ENCODE results near the gene CMBL.
"Not testable (repeated sequence)": the region's sequence is repeated elsewhere in the genome, so short reads cannot be mapped to it uniquely, and the experiment has no call there.

CMBL gene

DNA sequence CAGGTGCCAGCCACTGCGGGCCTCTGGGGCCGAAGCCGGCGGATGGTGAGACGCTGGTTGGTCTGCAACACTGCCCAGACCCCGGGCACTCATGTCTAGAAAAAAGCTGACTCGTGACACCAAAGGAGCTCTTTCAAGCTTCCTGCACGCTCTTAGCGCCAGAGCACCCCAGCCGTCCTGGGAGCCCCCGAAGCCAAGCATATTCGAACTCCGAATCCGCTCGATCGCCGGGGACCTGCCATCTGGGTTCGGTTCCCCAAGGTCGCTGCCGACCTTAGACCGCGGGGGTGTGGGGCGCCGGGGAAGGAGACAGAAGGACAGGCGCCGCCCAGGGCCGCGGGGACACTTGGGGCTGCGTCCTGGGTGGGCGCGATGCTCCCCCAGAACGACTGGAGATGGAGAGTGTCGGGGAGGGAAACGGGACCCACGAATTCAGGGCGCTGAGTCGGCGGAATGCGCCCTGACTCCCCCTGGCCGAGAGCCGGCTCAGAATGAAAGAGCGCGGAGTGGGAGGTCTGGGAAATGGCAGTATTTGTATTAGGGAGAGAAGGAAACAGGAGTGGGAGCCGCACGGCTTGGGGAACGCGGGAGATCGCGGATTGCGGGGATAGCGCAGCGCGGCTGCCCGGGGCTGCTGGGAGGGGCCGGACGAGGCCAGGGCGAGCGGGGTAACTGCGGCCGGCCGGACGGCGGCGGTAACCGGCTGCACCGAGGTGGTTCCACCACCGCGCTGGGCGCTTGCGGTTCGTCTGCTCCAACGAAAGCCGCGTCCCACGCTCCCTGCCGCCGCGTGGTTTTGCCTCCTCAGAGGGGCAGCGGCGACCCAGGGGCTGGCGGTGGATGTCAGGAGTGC is 25.7 kb upstream of the CMBL start:
- no peak for DNase-seq (ENCODE audit: low read depth, low spot score)

DNA sequence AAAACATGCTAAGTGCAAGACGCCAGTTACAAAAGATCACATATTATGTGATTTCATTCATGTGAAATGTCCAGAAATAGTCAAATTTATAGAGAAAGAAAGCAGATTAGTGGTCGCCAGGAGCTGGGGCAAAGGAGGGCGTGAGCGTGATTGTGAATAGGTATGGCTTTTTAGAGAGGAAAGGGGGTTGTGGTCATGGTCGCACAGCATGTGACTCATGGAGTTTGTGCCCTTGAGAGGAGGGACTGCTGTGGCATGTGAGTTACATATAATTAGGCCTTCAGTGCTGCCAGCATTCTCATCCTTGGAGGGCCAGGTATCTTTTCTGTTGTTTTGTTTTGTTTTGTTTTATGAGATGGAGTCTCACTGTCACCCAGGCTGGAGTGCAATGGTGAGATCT is 24.6 kb upstream of the CMBL start:
- DNase-seq (ENCODE audit: low read depth, low spot score), result no peak

DNA sequence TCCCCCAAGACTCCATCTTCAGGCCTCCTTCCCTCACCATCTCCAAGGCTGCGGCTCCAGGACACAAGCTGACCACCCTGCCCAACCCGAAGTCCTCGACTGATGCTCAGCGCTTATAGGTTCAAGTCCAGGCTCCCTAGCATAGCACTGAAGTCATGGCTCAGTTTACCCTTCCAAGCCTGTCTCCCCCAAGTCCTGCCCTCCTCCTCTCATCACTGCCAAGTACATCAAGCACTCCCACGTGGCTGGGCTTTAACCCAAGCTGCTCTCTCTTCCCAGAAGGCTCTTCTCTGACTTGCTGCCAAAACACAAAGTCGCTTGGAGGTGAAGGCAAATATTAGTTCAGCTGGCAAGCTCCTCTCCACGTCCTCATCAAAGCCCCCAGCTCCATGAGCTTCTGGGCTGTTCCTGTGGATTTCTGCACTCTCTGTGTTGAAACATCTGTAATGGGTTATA is 23.7 kb upstream of the CMBL start:
- DNase-seq (ENCODE audit: low read depth, low spot score), result peak; percentile 95

DNA sequence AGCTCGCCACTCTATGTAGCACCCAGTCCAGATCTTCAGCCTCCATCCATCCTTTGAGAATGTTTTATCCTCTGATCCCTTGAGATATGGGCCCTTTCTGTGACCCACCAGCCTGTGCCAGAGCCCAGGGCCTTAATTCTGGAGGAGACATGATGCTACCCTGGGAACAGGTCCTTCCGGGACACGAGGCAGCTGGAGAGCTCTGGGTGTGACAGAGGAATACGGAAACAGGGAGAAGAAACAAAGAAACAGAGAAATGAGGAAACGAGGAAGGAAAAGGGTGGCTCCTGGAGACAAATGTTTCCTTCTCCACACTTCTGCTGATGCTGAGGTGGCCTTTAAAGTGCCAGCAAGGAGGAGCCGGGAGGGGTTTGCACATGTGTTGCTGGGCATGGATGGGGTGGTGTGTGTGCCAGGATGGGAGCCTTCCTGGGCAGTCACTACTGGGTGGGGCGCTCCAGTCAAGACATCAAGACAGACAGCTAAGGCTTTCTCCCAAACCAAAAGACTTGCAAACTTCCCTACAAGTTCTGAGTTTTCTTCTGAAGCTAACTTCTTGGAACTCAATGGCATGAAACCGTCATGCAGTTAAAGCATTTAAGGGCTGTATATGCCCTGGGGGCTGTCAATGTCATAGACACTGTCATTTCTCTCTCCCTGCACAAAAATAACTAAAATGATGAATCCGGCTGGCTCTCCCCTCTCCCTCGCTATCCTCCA is 23.0 kb upstream of the CMBL start:
- DNase-seq (ENCODE audit: low read depth, low spot score), result no peak

DNA sequence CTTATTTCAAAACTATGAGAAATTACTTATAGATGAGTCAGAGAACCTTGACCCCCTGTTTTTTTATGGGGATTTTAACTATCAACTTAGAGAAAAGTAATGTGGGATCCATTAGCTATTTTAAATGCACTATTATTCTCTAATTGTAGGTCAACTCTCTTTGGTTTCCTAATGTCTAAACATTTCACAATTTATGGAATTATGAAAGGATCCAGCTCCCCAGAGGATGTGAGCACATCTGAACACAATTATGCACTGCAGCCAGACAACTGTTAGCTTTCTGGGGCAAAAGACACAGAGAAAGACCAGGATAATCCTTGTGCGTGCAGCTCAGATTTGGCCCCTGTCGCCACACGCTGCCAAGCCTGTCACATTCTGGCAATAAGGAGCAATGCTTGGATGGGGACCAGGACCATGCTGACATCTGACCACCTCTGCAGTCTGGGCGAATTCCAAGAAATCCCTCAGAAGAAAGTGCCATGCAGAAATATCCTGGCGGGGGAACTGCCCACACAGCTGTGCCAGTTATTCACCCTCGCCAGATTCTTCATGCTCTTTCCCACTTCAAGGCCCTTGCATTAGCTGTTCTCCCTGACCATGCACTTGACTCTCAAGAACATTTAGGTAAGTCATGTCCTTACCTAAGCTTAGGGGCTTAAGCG is 22.2 kb upstream of the CMBL start:
- peak; percentile 76 for DNase-seq (ENCODE audit: low read depth, low spot score)

DNA sequence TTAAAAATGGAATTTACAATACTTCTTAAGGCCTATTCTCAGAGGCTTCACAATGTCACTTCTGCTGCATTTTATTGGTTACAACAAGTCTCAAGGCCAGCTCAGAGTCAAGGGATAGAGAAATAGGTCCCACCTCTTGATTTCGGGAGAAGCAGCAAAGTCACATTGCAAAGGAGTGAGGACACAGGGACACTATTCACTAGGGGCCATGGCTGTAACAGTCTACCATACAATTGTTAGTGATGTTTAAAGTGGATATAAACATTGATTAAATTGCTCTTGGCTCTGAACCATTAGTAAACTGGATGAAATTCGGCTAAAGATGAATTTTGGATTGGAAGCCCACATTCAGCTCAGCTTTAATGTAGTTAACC is 21.7 kb upstream of the CMBL start:
- no peak for DNase-seq (ENCODE audit: low read depth, low spot score)

DNA sequence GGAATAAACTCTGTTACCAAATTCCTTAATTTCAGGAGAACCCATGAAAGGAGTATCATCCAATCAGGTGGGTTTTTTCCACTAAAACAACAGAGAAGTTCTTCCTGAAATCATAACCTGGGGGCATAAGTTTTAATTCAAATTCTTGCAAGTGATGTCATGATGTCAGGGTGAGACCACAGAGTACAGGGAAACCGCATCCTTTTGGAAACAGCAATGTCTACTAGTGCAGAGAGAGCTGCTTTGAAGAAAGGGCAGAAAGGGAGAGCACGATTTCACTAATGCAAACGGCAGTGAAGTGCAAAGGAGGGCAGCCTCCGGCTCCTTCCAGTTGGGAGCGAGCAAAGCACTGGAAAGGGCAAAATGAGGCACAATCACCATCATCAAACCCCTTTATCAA is 20.6 kb upstream of the CMBL start:
- DNase-seq (ENCODE audit: low read depth, low spot score), result no peak

DNA sequence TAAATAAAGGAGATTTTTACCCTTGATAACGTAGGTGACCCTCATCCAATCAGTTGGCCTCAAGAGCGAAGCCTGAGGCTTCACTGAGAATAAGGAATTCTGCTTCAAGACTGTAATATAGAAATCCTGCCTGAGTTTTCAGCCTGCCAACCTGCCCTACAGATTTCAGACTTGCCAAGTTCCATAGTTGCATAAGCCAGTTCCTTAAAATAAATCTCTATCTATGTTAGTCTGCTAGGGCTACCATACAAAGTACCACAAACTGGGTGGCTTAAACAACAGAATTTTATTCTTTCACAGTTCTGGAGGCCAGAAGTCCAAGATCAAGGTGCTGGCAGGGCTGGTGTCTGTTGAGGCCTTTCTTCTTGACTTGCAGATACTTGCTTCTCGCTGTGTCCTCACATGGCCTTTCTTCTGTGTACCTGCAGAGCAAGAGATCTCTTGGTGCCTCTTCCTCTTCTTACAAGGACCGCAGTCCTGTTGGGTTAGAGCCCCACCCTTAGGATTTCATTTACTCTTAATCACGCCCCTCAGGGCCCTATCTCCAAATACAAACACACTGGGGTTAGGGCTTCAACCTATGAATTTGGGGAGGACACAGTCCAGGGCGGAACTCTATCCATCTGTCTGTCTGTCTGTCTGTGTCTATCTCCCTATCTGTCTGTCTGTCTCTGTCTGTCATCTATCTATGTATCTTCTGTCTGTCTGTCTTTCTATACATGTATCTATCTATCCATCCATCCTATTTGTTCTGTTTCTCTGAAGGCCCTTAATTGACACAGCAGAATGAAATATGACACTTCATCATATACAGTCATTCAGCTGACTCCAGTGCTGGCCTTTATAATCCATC is 17.0 kb upstream of the CMBL start:
- no peak for DNase-seq (ENCODE audit: low read depth, low spot score)

DNA sequence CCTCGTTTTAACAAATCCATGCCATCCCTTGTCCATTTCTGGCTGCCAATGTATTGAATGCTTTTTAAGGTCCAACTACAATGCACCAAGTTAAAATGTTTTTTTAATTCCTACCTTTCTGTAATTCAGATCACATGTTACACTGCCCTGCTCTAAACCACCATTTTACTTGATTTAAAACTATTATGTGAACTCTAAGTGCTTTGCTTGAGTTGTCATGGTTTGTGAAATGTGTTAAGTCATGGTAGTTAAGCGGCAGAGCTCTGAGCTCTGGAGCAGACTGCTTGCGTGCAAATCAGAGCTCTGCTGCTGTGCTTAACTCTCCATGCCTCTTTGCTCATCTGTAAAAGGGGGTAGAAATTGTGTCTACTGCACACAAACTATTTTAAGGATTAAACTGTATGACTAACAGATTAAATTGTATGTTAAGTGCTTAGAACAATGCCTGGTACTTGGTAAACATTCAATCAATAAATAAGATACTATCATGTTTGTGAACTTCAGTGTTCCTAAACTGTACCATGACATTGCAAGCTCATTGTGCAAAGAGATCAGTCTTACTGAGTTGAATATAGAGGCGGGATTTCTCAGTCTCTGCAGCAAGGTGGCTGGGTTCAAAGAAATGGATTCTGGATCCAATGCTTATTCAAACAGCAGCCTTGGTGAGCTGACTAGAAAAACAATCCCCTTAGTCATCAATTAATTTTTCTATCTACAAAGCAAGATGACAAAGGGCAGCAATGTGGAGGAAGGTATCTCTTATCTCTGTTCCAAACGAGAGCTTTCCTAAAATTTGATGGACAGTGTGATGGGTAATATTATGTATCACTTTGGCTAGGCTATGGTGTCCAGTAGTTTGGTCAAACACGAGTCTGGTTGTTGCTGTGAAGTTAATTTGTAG is 16.1 kb upstream of the CMBL start:
- DNase-seq (ENCODE audit: low read depth, low spot score), result no peak

DNA sequence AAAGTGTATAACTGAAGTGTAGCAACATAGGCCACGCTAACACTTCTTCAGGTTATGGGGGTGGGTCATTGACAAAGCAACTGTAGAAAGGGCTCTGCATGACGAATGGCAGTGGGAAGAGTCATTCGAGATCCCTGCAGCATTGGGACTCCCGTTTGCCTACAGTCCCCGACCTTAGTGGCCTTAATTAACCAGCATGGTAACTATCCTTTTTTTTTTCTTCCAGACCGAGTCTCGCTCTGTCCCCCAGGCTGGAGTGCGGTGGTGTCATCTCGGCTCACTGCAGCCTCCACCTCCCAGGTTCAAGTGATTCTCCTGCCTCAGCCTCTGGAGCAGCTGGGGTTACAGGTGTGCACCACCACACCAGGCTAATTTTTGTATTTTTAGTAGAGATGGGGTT is 14.2 kb upstream of the CMBL start:
- no peak for DNase-seq (ENCODE audit: low read depth, low spot score)

DNA sequence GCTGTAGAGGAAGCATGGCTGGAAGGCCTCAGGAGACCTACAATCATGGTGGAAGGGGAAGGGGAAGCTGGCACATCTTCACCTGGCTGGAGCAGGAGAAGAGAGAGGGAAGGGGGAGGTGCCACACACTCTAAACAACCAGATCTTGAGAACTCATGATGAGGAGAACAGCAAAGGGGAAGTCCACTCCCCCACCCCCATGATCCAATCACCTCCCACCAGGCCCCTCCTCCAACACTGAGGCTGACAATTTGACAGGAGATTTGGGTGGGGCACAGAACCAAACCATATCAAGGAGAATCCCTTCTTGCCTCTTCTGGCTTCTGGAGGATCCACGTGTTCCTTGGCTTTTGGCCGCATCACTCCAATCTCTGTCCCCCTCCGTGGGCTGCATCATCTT is 13.1 kb upstream of the CMBL start:
- no peak for DNase-seq (ENCODE audit: low read depth, low spot score)

DNA sequence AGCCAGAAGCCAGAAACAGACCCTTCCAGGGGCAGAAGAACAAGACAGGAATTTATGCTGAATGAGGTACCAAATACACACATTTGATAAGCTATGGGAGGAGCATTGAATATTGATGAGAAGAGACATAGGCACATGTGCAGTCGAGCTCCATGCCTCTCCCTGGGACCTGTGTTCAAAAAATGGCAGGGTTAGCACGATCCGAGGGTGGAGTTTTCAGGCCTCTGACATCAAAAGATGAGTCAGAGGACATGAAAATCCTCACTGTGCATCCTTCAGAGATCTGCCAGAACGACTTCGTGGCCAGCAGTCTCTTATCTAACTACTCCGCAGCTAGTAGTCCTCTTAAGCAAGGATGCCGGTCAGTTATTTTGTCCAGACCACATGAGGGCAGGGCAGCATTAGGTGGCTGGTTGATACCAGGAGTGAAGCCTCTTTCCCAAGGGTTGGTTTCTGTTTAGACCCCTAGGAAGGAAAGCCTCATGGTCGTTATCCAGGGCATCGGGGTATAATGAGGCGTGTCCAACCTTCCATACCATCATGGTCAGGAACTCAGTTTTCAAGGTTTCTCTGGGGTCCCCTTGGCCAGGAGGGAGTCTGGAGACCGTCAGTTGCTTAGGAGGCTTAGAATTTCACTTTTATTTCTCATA is 11.6 kb upstream of the CMBL start:
- no peak for DNase-seq (ENCODE audit: low read depth, low spot score)

DNA sequence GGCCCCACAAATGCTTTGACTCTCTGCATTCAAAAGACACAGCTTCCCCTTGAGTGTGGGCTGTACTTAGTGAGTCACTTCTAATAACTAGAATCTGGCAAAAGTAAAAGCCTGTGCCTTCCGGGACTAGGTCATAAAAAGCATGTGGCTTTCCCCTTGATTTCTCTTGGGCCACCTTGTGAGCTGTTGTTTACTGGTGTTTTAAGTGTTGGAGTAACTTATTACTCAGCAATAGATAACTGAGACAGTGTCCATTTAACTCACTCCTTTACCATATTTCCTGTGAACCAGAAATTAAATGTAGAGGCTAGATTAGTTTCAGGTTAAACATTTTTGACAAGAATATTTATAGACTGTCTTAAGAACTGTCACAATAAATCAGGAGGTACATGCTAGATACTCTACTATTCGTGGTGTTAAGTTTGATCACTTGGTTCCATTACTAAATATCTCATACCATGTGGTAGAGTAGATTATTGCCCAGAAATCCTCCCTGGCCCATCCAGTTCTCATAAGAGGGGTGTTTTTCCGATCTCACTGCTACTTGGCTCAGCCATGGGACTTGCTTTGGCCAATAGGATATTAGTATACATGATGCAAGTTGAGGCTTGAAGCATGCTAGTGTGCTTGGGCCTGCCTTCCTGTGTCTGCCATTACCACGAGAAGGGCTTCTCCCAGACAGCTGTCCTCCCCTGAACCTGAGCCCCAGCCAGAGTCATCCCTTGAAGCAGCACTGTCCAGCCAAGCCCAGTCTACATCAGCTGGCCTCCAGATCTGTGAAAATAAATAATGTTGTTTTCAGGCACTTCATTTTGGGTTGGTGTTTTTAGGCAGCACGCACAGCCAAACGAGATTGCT is 10.4 kb upstream of the CMBL start:
- DNase-seq (ENCODE audit: low read depth, low spot score), result no peak

DNA sequence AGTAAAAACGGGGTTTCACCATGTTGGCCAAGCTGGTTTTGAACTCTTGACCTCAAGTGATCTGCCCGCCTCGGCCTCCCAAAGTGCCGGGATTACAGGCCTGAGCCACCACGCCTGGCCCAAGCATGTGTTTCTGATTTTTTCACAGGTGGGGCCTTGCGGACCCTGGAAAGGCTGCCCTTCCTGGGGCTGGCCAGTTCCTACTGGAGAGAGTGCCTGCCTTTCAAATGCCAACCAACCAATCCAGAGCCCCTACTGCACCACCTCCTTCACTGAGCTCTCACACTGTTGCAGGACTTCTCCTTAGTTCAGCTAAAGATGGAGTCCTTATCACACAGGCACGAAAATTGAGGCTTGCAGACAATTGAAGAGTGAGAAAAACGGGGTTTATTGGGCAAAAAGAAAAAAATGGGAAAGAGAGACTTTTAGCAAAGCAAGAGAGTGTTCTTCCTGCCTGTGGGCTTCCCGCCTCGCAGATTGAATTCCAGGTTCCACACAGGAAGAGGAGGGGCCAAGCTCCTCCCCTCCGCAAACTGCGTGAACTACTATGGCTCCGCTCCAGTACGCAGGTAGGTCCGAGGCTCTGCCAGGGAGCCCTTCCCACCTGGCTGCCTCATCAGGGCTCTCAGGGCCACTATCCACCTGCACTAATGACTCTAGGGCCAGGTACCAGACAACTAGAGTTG is 8.3 kb upstream of the CMBL start:
- DNase-seq (ENCODE audit: low read depth, low spot score), result no peak

DNA sequence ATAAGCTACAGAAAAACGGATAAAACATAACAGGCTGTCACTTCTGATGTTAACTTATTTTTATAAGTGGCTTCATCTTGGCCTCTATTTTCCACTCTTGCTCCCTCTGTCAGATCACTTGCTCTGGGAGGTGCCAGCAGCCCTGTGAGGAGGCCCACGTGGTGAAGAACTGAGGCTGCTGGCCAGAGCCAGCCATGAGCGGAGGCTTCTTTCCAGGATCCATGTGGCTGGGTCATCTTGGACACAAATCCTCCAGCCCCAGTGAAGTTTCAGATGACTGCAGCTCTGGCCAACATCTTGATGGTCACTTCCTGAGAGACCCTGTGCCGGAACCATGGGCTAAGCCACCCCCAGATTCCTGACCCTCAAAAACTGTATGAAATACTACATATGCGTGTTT is 7.5 kb upstream of the CMBL start:
- DNase-seq (ENCODE audit: low read depth, low spot score), result no peak

DNA sequence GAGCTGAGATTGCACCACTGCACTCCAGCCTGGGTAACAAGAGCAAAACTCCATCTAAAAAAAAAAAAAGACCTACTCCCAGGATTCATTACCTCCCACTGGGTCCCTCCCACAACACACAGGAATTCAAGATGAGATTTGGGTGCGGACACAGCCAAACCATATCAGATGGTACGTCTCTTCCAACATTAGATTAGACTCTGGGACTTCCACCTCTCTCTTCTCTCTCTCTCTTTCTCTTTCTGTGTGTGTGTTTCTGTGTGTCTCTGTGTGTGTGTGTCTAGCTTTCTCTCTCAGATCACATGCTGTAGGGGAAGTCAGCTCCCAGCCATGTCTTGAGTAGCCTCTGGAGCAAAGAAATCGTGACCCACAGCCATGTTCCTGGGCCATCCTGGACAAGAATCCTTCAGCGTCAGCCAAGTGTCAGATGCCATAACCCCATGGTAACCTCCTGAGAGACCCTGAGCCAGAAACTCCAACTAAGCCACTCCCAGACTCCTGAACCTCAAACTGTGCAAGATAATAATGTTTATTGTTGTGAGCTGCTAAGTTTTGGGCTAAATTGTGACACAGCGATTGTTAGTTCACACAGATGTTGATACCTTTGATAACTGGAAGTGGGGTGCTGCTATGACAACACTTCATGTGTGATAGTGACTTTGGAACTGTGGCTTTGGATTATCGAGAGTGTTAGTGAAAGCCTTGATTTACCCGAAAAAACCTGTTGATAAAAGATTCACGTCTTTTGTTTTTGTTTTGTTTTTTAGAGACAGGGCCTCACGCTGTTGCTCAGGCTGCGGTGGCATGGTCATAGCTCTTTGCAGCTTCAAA is 4.1 kb upstream of the CMBL start:
- DNase-seq (ENCODE audit: low read depth, low spot score), result no peak

DNA sequence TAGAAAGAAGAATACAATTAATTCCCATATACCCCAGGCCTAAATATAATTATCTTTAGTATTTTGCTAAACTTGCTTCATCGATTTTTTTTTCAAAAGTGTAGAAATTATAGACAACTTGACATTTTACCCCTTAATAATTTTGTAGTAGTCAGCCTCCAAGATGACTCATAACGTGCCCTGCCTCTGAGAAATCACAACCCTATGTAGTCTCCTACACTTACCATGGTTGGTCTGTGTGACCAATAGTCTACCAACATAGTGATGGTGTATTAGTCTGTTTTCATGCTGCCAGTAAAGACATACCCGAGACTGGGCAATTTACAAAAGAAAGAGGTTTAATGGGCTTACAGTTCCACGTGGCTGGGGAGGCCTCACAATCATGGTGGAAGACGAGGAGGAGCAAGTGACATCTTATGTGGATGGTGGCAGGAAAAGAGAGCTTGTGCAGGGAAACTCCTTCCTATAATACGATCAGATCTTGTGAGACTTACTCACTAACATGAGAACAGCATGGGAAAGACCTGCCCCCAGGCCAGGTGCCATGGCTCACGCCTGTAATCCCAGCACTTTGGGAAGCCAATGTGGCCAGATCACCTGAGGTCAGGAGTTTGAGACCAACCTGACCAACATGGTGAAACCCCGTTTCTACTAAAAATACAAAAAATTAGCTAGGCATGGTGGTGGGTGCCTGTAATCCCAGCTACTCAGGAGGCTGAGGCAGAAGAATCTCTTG is 3.3 kb upstream of the CMBL start:
- DNase-seq (ENCODE audit: low read depth, low spot score), result not testable (repeated sequence)

Measured in brain pericyte (primary cell).